GM12878 (cell line): ENCODE measurements around the gene LRP5. TPM values are rescaled to one million over a fixed set of nuclear protein-coding genes. Genes with fewer than 3 reads are reported as not detected.

Experiments used
- ATAC-seq: fragments of 200-7000 bp; cut with Tn5 transposase; 3 replicates; pipeline ENCODE4 v1.9.1; 2020; ENCODE audit warnings: mild to moderate bottlenecking, moderate library complexity
- BruUV-seq: library from RNA; stranded (reverse); fragments of 400-500 nt; replicated peaks from 2 replicates; lab custom pipeline; 2021; lab: Mats Ljungman, UMichigan
- CTCF ChIA-PET: fragments of 300-600 bp; sonication (Branson Sonifier 250); formaldehyde crosslinking; extraction: SDS; loops from one replicate; lab custom pipeline; 2021; ENCODE audit warnings: inconsistent platforms; lab: Yijun Ruan, JAX
- POLR2A ChIA-PET: fragments of 350-600 bp; formaldehyde crosslinking; extraction: SDS; loops from one replicate; lab custom pipeline; 2021; ENCODE audit warnings: inconsistent platforms; lab: Charles Lee
- RAD21 ChIA-PET: fragments of 300-600 bp; sonication (Branson Sonifier 250); formaldehyde crosslinking; loops from one replicate; lab custom pipeline; 2023; ENCODE audit warnings: antibody characterized with exemption; ENCODE audit not compliant: unreplicated experiment; lab: Charles Lee
- SMC1A ChIA-PET: fragments of 300-600 bp; sonication (Branson Sonifier 250); formaldehyde crosslinking; loops from one replicate; lab custom pipeline; 2023; ENCODE audit not compliant: unreplicated experiment, uncharacterized antibody; lab: Charles Lee
- DNase-seq: peaks from one replicate; pipeline ENCODE4 v3.0.0-alpha.2; 2011; ENCODE audit warnings: low read depth, low spot score
- FAIRE-seq: peaks from 3 replicates; lab custom pipeline; 2011; peaks lifted over from hg19 to GRCh38; lab: Jason Lieb, UNC
- H2AFZ ChIP-seq: 2 replicates; pipeline ENCODE4 v1.6.0; 2011; ENCODE audit warnings: low read depth, low read length, control low read depth; ENCODE audit not compliant: control insufficient read depth
- H3K27ac ChIP-seq: 2 replicates; pipeline ENCODE4 v1.5.1; 2011; ENCODE audit warnings: control low read depth; ENCODE audit not compliant: control insufficient read depth, insufficient read depth
- H3K27me3 ChIP-seq, 2 experiments: replicated peaks in 1 of 2; 2 replicates each; pipeline versions ENCODE4 v1.6.0 to v1.6.1; 2011; ENCODE audit warnings: low read length in 1 of 2; ENCODE audit not compliant: control insufficient read depth in 2 of 2, insufficient read depth in 2 of 2
- H3K36me3 ChIP-seq, 2 experiments: 2 replicates each; pipeline ENCODE4 v1.5.1; 2011; ENCODE audit warnings: low read length in 1 of 2; ENCODE audit not compliant: control insufficient read depth in 2 of 2, insufficient read depth in 2 of 2
- H3K4me1 ChIP-seq: 2 replicates; pipeline ENCODE4 v1.6.1; 2011; ENCODE audit warnings: mild to moderate bottlenecking, low read length, moderate library complexity, mixed read lengths; ENCODE audit not compliant: control insufficient read depth, insufficient read depth
- H3K4me2 ChIP-seq: 2 replicates; pipeline ENCODE4 v1.6.0; 2011; ENCODE audit warnings: control low read depth; ENCODE audit not compliant: control insufficient read depth, insufficient read depth
- H3K4me3 ChIP-seq: fragments of 200-600 bp; sonication (generic); 2 replicates; pipeline ENCODE4 v1.5.1; 2016
- H3K79me2 ChIP-seq: 2 replicates; pipeline ENCODE4 v1.6.0; 2011; ENCODE audit warnings: low read length; ENCODE audit not compliant: control insufficient read depth, insufficient read depth
- H3K9ac ChIP-seq: 2 replicates; pipeline ENCODE4 v1.8.0; 2011; ENCODE audit warnings: low read length, control low read depth, mixed read lengths; ENCODE audit not compliant: control insufficient read depth, insufficient read depth
- H3K9me3 ChIP-seq: replicated peaks from 3 replicates; pipeline ENCODE4 v1.5.1; 2011; ENCODE audit warnings: mild to moderate bottlenecking, low read length; ENCODE audit not compliant: control insufficient read depth, insufficient read depth
- H4K20me1 ChIP-seq: 2 replicates; pipeline ENCODE4 v1.6.0; 2011; ENCODE audit not compliant: control insufficient read depth, insufficient read depth
- BACH1 ChIP-seq: fragments of 450-650 bp; IDR thresholded peaks from 2 replicates; pipeline ENCODE4 v1.6.1; 2017; ENCODE audit warnings: mild to moderate bottlenecking, borderline replicate concordance
- BRCA1 ChIP-seq: IDR thresholded peaks from 2 replicates; pipeline ENCODE4 v1.6.1; 2011; ENCODE audit warnings: low read depth, low read length, improper control_type of control experiment
- CHD4 ChIP-seq: fragments of 200-600 bp; sonication (generic); IDR thresholded peaks from 2 replicates; pipeline ENCODE4 v1.6.1; 2016; ENCODE audit warnings: mild to moderate bottlenecking
- CREB1 ChIP-seq: IDR thresholded peaks from 2 replicates; pipeline ENCODE4 v1.6.1; 2012; ENCODE audit warnings: low read depth, mild to moderate bottlenecking, inconsistent platforms
- FOXK2 ChIP-seq: fragments of 450-650 bp; IDR thresholded peaks from 2 replicates; pipeline ENCODE4 v1.6.1; 2017; ENCODE audit warnings: mild to moderate bottlenecking, moderate library complexity
- IKZF1 ChIP-seq: fragments of 450-650 bp; conservative IDR thresholded peaks from 2 replicates; pipeline ENCODE4 v1.6.1; 2017; ENCODE audit warnings: antibody characterized with exemption, mild to moderate bottlenecking
- IKZF2 ChIP-seq, 2 experiments: fragments of 450-650 bp; IDR thresholded peaks; 2 replicates each; pipeline ENCODE4 v1.6.1; 2017; ENCODE audit warnings: mild to moderate bottlenecking in 2 of 2, moderate library complexity in 2 of 2
- IRF3 ChIP-seq: fragments of 450-650 bp; IDR thresholded peaks from 2 replicates; pipeline ENCODE4 v1.6.1; 2014; ENCODE audit warnings: mild to moderate bottlenecking
- MTA2 ChIP-seq: fragments of 450-650 bp; IDR thresholded peaks from 2 replicates; pipeline ENCODE4 v1.6.1; 2016; ENCODE audit warnings: low read depth, mild to moderate bottlenecking, moderate library complexity
- PBX3 ChIP-seq: IDR thresholded peaks from 2 replicates; pipeline ENCODE4 v1.6.1; 2011; ENCODE audit warnings: mild to moderate bottlenecking, low read depth, low read length, moderate library complexity; ENCODE audit not compliant: insufficient replicate concordance
- RELA ChIP-seq: fragments of 450-650 bp; IDR thresholded peaks from 2 replicates; pipeline ENCODE4 v1.8.0; 2014; ENCODE audit warnings: borderline replicate concordance; ENCODE audit not compliant: partially characterized antibody
- SPI1 ChIP-seq: IDR thresholded peaks from 2 replicates; pipeline ENCODE4 v1.6.1; 2011; ENCODE audit warnings: low read depth, mild to moderate bottlenecking, low read length, moderate library complexity, borderline replicate concordance; ENCODE audit not compliant: insufficient read depth
- YBX1 ChIP-seq: fragments of 450-650 bp; IDR thresholded peaks from 2 replicates; pipeline ENCODE4 v1.6.1; 2016; ENCODE audit warnings: antibody characterized with exemption
- WGBS: methylation state at CpG from one replicate; pipeline ENCODE4 v1.1.6; 2016; ENCODE audit warnings: low lambda C conversion rate; ENCODE audit not compliant: insufficient replicate concordance, insufficient coverage; ENCODE audit errors: missing lambda C conversion rate; 5-methylcytosine and 5-hydroxymethylcytosine counted together
- in situ Hi-C: fragments of 300-500 bp; cut with MboI; formaldehyde crosslinking; loops from 9 replicates; pipeline ENCODE4 v1.14.3; 2018; ENCODE audit warnings: mixed read lengths
- intact Hi-C: fragments of 100-400 bp; cut with micrococcal nuclease; formaldehyde crosslinking; loops from one replicate; pipeline ENCODE4 v1.14.2; 2022; ENCODE audit not compliant: unreplicated experiment
- polyA plus RNA-seq, 11 experiments: library from polyadenylated mRNA; depleted of rRNA in 4 of 11; unstranded in 6 of 11; stranded (reverse) in 5 of 11; fragments of >200 nt; fragmentation: Nextera tagmentation in 4 of 11; fragmentation: Illumina TruSeq in 1 of 11; extraction: Ambion mirVana in 4 of 11; extraction: Trizol in 1 of 11; gene quantifications; 1 replicate in 1 of 11; 2 replicates in 10 of 11; pipeline versions ENCODE4 v1.2.1 to v1.2.3, GENCODE V29; 2011 to 2016; ENCODE audit warnings: inconsistent platforms in 2 of 11, missing spikeins in 2 of 11, low read depth in 1 of 11
- total RNA-seq, 4 experiments: library from RNA; depleted of rRNA in 3 of 4; stranded (reverse); fragments of >200 nt in 3 of 4; fragmentation: Illumina TruSeq in 1 of 4; extraction: Trizol in 1 of 4; gene quantifications; 2 replicates each; pipeline versions ENCODE4 v1.2.1 to v1.2.3, GENCODE V29; 2013 to 2021

LRP5 gene
- total and polyA plus RNA-seq, 10 of the 15 experiments (the other 5 are each of a cell fraction or from before 2014, with no cell fraction given), result 0.37 to 34.0 (median 6.6) TPM

GRCh38 chr11:68420171-68420570, 107.8 kb downstream of the LRP5 start:
- RAD21 ChIA-PET, result no interaction called here
- in situ Hi-C loops (no loop called here), intact Hi-C loops (no loop called here)
- H3K9ac ChIP-seq, result no peak overlapping the region
- no peak for DNase-seq
- no peak for TF ChIP-seq IKZF1
- TF ChIP-seq FOXK2, result no peak
- TF ChIP-seq IRF3, result no peak
- no peak for TF ChIP-seq BRCA1
- TF ChIP-seq CREB1, result no peak
- TF ChIP-seq IKZF2 (IDR thresholded peaks at IDR 0.05), result no peak
- no peak for TF ChIP-seq BACH1
- TF ChIP-seq RELA, result no peak
- no peak for TF ChIP-seq SPI1
- TF ChIP-seq MTA2, result no peak
- no peak for TF ChIP-seq PBX3
- no peak for TF ChIP-seq YBX1
- no peak for TF ChIP-seq CHD4
- no peak overlapping the region for H3K4me3 ChIP-seq
- no peaks in the 10 kb centered on the region for H3K9me3 ChIP-seq
- SMC1A ChIA-PET, result no interaction called here
- H3K36me3 ChIP-seq, result peaks cover 4 to 15% of the 10 kb centered on the region in 2 experiments; a peak in 3 of 4 replicates
- peaks cover 11% of the 10 kb centered on the region for H3K4me1 ChIP-seq
- H2AFZ ChIP-seq, result no peak overlapping the region
- no peaks in the 10 kb centered on the region for H3K79me2 ChIP-seq
- ATAC-seq, result no peak
- no peak overlapping the region for H3K4me2 ChIP-seq
- POLR2A ChIA-PET, result no interaction called here
- no peak overlapping the region for H3K27ac ChIP-seq
- no peak for FAIRE-seq
- no peaks in the 10 kb centered on the region for H3K27me3 ChIP-seq
- CTCF ChIA-PET, result no interaction called here
- 90% methylated on average over 7 of the region's 7 CpGs for WGBS
- no peaks in the 10 kb centered on the region for H4K20me1 ChIP-seq
- BruUV-seq, result no TSS peak
